ENCODE data around the gene WRAP53. TPM values are rescaled to one million over a fixed set of nuclear protein-coding genes. Genes with fewer than 3 reads are reported as not detected.

The WRAP53 gene
- total and polyA plus RNA-seq, 2 of the 13 experiments (the other 11 are each of a cell fraction or from before 2014, with no cell fraction given), result 7.0 to 19.5 TPM

- no peak for TF ChIP-seq ZNF407 (CRISPR knock-in tag; IDR thresholded peaks at IDR 0.05; ENCODE audit: not compliant biosample characterization)
- TF ChIP-seq CEBPZ (IDR thresholded peaks at IDR 0.05; ENCODE audit: low read length), result no peak
- TF ChIP-seq TEAD2 (CRISPR knock-in tag; IDR thresholded peaks at IDR 0.05), result no peak
- TF ChIP-seq CBX2 (IDR thresholded peaks at IDR 0.05; ENCODE audit: low read depth, low read length), result no peak
- TF ChIP-seq CBX2 (CRISPR knock-in tag; IDR thresholded peaks at IDR 0.05; ENCODE audit: low read depth), result no peak
- no peak for TF ChIP-seq MIER2 (CRISPR knock-in tag; IDR thresholded peaks at IDR 0.05)
- TF ChIP-seq SIN3A (IDR thresholded peaks at IDR 0.05; ENCODE audit: borderline replicate concordance, low read depth, low read length), result peak; percentile 86; the same call in 1 of the 2 replicates
- TF ChIP-seq ZNF331 (CRISPR knock-in tag; IDR thresholded peaks at IDR 0.05), result 0 out of 2 replicates have a peak, but pooled peaks have one; percentile 31
- peak; percentile 29; the same call in 1 of the 2 replicates for TF ChIP-seq CREB1 (IDR thresholded peaks at IDR 0.05)
- peak; percentile 65; the same call in 1 of the 2 replicates for TF ChIP-seq CREB1 (CRISPR knock-in tag; IDR thresholded peaks at IDR 0.05)
- TF ChIP-seq SOX6 (IDR thresholded peaks at IDR 0.05), result no peak
- no peak for TF ChIP-seq SOX6 (CRISPR knock-in tag; IDR thresholded peaks at IDR 0.05)
- TF ChIP-seq PRPF4 (IDR thresholded peaks at IDR 0.05; ENCODE audit: low read depth, low read length, poor library complexity, severe bottlenecking), result no peak
- TF ChIP-seq ZFY (CRISPR knock-in tag; IDR thresholded peaks at IDR 0.05), result 0 out of 2 replicates have a peak, but pooled peaks have one; percentile 4
- TF ChIP-seq HIVEP1 (CRISPR knock-in tag; IDR thresholded peaks at IDR 0.05), result 0 out of 2 replicates have a peak, but pooled peaks have one; percentile 20
- no peak for TF ChIP-seq ETV6 (CRISPR knock-in tag; conservative IDR thresholded peaks at IDR 0.05)
- TF ChIP-seq TERF1 (CRISPR knock-in tag; IDR thresholded peaks at IDR 0.05), result 0 out of 2 replicates have a peak, but pooled peaks have one; percentile 30
These were observed 987 bp upstream of the WRAP53 start, which contains the start of gene TP53 (continued) for GRCh38 chr17:7687072-7687907.
